HG02763 (cell line): Measurements from ENCODE around the gene ARHGAP32.

Experiments used
- ATAC-seq: cut with Tn5 transposase; IDR thresholded peaks from one replicate; pipeline ENCODE4 v1.9.1; 2021; ENCODE audit warnings: mild to moderate bottlenecking, moderate library complexity; ENCODE audit not compliant: unreplicated experiment

The ARHGAP32 gene

GRCh38 chr11:129192150-129192549, at the start of gene ARHGAP32:
ARHGAP32 (minus strand) TSS chr11:129192325; CDS start chr11:129192198, 127 bp downstream.
- ATAC-seq: no peak

- ATAC-seq: no peak
These were observed 47.1 kb upstream of the ARHGAP32 start for GRCh38 chr11:129239207-129239606.

DNA sequence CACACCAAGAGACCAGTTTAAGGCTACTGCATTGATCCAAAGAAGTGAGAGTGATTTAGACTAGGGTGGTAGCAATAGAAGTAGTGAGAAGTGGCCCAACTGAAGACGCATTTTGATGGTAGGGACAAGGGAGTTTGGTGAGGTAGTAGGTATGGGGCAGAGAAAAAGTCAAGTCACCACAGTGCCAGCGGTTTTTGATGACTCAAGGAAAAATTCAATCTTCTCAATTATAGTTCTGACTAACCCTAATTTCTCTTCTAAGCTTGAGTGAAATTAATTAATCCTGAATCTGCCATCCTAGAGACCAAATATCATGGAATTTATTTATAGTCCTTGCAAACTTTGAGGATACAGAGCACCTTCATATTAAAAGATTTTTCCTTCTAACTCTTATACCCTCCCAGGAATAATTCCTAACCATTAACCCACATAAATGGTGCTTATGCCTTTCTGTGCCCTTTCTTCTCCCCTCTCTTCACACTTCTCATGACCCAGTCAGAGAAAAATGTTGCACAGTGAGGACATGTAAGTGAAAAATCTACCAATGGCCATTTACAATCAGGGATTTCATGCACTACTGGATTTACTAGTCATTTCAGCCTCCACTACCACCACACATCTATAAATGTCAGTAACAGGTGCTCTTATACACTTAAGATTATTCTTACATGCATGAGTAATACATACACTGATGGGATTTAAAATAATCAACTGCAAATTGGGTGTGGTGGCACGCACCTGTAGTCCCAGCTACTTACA, 45.9 kb upstream of the ARHGAP32 start:
- no peak for ATAC-seq

DNA sequence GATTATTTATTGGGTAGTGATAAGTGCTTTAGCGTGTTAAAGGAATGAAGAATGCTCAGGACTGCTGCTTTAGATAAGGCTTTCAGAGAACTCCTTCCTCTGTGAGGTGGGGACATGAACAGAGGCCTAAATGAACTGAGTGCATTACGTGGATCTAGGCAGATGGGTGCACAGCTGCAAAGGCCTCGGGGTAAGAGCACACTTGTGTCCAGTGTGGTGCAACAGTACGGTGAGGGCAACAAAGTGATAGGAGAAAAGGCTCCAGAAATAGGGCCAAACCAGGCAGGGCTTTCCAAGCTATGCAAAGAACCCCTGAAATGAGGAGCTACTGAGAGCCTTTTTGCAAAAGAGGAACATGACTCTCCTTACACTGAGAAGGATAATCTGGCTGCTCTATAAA, 45.3 kb upstream of the ARHGAP32 start:
- no peak for ATAC-seq

DNA sequence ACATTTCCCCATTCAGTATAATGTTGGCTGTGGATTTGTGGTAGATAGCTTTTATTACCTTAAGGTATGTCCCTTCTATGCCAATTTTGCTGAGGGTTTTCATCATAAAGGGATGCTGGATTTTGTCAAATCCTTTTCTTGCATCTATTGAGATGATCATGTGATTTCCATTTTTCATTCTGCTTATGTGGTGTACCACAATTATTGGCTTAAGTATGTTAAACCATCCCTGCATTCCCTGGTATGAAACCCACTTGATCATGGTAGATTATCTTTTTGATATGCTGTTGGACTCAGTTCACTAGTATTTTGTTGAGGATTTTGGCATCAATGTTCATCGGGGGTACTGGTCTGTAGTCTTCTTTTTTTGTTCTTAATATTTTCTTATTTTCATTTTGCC, 44.7 kb upstream of the ARHGAP32 start:
- no peak for ATAC-seq

- no peak for ATAC-seq
These were observed 42.9 kb upstream of the ARHGAP32 start for GRCh38 chr11:129234978-129235377.

- no peak for ATAC-seq
These were observed 37.9 kb upstream of the ARHGAP32 start for GRCh38 chr11:129230006-129230405.

GRCh38 chr11:129226207-129226798, 34.2 kb upstream of the ARHGAP32 start:
- no peak for ATAC-seq

DNA sequence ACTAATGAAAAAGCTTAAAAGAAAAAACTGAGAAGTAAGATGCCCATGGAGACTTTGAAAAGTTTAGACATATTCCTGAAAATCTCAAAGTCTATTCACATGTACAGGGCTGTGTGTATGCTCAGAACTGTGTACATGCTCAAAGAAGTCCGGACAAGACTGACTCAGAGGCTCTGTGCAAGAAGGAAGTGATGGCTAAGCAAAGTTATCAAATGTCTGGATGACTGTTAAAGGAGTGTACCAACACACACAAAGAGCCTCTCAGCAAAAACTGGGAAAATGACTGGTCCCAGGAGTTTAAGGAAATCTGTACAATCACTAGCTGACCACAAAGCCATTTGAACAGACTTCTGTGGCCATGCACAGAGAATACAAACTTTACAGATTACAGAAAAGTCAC, 33.1 kb upstream of the ARHGAP32 start:
- no peak for ATAC-seq

- ATAC-seq: no peak
These were observed 32.4 kb upstream of the ARHGAP32 start for GRCh38 chr11:129224538-129224937.

DNA sequence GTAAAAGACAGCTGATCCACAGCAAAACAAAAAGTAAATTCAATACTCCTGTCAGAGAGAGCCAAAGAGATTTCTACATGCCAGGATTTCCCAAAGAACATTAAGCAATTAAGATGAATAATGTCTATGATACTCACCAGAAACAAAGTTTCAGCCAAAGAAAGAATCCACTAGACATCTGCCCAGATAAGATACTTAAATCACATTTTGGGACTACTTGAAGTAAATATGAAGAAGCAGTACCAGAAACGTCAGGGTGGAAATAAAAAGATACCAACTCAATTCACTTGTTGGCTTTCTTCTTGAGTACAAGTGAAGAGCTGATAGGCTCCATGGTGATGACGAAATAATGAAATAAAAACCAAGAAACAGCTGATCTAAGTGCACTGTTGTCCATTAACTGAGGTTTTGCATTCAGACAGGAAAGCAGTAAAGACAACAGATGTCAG, 31.6 kb upstream of the ARHGAP32 start:
- no peak for ATAC-seq

- ATAC-seq: no peak
These were observed 31.1 kb upstream of the ARHGAP32 start for GRCh38 chr11:129223260-129223659.

GRCh38 chr11:129222158-129222557, 30.0 kb upstream of the ARHGAP32 start:
- no peak for ATAC-seq

- ATAC-seq: no peak
These were observed 23.6 kb upstream of the ARHGAP32 start for GRCh38 chr11:129215506-129216245.

DNA sequence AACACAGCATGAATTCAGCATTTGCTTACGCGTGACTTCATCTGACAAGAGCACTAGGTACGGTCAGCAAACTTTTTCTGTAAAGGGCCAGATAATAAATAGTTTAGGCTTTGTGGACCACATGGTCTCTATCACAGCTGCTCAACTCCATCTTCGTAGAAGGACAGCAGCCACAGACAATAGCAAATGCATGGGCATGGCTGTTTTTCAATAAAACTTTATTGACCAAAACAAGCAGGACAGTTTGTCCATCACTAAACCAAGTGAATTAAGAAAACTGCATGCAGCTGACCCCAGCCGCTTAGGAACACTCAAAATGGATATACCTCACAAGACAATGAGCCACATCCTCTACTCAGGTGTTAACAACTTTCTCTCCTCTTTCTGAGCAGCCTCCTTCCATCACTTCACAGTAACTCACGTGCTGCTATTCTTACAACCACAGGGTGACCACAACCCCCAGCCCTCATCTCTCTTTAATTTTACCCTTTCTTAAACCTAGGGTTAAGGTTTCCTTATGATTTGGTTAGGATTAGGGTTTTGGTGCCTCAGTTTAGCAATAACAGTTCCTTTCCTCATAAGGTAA, 22.7 kb upstream of the ARHGAP32 start:
- no peak for ATAC-seq

DNA sequence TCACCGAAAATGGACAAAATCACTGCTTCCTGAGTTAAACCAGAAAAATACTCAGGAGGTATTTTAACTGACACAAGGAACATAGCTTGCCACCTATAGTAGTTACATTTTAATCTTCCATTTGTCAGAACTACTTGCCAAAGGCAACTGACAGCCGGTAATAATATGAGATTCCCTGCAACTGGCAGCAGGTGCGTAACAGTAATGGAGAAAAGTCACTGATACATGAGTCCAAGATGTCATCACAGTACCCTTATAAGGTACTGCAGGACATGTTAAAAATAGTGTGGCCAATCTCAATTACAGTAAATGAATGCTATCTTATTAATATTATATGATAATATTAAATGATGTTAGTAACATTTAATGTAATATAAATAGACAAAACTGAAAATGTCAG, 21.1 kb upstream of the ARHGAP32 start:
- no peak for ATAC-seq

DNA sequence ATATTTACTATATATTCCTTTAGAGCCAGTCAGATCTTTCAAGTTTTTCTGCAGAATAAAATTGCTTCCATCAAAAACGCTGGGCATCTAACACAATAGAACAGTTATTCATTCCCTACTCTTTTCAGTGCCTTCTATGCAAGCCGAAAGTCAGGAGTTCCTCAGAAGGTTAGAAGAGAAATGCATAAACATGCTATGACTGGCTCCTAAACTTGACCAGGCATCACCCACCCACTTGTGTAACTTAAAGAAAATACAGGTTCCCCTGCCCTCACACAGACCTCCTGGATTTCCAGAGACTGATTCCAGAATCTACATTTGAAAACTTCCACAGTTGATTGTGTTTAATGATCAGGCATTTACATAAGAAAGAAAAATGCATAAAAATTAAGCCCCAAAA, 19.3 kb upstream of the ARHGAP32 start:
- no peak for ATAC-seq

DNA sequence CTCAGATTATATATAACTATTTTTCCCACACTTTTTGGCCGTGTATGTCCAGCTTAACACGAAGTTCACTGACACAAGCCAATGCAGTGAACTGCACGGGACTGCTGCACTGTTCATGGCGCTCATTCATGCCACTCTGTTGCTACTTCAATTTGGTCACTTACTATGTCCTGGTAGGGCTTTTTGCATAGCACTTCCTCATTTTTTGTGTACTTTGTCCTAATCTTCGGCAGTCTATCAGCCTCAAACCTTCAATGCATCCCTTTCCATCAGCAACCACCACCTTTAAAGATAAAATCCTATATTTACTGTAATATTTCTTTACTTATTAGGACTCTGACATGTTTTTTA, 18.7 kb upstream of the ARHGAP32 start:
- ATAC-seq: no peak

- ATAC-seq: no peak
These were observed 18.0 kb upstream of the ARHGAP32 start for GRCh38 chr11:129209891-129210830.

- no peak for ATAC-seq
These were observed 16.7 kb upstream of the ARHGAP32 start for GRCh38 chr11:129208863-129209262.
